Bone marrow (tissue), 2 donors: Measurements from ENCODE around the gene RFX7.
"Not testable (repeated sequence)": the region's sequence is repeated elsewhere in the genome, so short reads cannot be mapped to it uniquely, and the experiment has no call there.

Source experiments
- DNase-seq, 2 donors: peaks; one replicate each; lab custom pipeline; 2025; lab: John Stamatoyannopoulos, UW

Gene RFX7

DNA sequence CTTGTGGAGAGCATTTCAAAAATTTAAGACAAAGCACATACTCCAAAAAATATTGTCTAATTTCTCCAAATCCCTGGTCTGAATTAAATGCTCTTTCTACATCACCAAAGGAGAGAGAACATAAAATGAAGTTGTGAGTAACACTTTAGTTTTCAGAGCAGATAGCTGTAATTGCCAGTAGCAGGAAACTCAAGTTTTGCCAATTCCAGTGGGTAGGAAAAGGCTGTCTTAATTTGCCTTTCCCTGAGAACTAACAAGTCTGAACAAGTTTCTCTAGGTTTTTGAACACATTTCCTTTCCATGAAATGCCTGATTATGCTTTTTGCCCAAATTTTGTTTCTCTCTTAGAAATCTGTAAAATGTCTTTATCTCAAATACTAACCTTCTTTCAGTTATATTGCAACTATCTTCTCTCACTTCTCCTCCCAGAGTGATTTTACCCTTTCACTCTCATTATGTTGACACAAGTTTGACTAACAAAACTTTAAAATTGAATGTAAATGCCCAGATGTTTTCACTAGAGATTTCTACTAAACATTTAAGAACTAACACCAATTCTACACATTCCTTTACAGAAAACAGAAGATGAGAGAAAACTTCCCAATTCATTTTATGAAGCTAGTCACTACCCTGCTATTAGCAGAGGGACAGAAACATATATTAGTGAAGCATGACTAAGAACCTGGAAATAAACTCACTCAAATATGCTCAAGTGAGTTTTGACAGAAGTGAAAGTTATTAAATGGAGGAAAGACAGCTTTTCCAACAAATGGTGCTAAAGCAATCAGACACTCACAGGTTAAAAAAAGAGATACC is 38.4 kb downstream of the RFX7 start:
- DNase-seq = no peak

DNA sequence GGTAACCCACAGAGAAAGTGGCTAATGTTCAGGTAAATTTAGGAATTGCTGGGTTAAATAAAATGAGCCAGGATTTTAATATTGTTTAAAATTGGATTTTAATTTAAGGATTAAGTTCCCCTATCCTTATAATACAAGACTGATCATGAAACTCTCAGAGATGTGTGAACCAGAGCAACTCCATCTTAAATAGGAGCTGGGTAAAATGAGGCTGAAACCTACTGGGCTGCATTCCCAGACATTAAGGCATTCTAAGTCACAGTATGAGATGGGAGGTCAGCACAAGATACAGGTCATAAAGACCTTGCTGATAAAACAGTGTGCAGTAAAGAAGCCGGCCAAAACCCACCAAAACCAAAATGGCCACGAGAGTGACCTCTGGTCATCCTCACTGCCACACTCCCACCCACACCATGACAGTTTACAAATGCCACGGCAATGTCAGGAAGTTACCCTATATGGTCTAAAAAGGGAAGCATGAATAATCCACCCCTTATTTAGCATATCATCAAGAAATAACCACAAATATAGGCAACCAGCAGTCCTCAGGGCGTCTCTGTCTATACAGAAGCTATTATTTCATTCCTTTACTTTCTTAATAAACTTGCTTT is 40.3 kb downstream of the RFX7 start:
- not testable (repeated sequence) for DNase-seq

DNA sequence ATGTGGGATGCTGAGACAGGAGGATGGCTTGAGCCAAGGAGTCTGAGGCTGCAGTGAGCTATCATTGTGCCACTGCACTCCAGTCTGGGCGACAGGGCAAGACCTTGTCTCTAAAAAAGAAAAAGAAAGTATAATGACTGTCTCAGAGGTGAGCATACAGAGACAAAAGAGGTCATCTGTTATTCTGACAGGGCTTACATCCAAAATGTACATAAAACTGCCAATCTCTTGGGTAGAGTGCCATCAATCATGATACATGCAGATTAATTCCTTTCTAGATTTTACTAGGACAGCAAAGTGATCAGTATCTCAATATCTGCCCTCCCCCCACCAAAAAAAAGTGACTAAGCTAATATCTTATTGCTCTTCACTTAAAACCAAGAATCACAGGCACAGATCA is 41.0 kb downstream of the RFX7 start:
- DNase-seq = no peak

DNA sequence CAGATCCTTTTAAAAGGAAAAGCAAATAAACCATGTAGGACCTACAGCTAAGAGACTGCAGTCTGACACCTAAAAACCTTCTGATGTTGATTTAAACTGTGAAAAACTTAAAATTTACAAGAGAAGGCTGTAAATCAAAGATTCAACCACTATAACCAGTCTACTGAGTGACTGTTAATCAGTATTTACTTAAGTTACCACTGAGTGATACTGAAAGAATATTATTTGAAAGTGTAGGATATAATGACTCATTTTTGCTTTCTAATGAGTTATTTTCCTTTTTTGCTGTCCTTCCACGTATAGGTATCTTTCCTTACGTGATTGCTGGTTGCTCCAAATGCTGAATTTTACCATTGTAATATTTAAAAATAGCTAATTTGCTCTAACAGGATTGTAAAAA is 44.6 kb downstream of the RFX7 start:
- no peak for DNase-seq

DNA sequence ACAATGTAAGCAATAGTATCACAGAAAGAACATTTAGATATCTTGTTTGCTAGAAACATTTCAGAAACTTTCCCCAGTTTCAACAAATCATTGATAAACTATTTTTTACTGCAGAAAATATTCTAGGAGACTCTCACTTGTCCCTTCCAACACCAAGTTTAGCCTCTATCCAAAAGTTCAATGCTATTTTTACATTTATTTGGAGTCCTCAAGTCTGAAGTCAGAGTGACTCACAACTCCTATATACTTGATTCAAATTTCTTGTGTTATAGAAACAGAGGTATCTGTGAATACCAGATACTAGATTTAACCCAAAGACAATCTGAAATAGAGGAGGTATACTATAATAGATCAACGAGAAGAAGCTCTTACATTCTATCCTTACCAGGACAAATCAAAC is 49.6 kb downstream of the RFX7 start:
- DNase-seq = no peak

DNA sequence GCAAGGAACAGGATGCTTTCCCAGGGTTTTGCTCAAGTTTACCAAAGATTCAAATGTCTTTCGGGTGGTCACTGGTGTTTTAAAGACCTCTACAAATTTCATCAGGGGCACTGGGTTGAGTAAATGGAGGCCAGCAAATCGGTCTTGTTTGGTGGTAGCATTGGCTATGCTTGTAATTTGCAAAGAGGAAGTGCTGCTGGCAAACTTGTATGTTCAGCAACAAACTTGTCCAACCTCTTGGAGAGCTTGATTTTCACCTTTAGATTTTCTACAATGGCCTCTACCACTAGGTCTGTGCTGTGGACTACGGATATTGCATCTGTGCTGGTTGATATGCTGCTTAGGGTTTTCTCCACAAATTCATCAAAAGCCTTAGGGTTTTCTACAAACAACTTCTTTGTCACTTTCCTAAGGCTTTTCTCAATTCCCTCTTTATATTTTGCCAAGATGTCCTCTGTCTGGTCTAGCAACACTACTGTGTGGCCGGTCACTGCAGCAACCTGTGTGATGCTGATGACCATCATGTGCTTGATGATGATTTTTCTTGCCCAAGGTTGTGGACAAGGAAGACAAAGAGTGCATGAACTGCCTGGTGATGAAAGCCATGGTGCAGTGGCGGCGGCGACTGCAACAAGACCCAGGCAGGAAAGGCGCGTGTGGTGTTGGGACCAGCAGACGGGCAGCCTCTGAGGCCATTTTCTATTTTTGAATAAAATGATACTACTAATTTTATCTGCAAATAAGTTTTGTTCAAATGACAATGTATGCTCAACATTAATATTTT is 50.8 kb downstream of the RFX7 start:
- DNase-seq = no peak

DNA sequence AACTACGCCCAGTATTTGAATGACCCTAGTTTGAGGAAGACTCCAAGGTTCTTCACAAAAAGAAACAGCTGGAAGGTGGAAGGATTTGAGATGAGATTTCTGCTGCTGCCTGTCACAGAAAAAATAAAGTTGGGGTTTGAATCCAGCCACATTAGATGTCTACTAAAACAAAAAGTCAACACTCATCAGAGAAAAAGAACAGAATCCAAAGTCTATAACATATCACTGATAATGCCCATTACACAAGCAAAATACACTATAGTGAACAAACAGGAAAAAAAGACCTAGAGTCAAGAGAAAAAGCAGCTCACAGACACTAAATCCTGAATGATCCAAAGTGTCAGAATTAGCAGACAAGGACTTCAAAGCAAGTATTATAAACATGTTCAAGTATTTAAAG is 56.0 kb downstream of the RFX7 start:
- no peak for DNase-seq

DNA sequence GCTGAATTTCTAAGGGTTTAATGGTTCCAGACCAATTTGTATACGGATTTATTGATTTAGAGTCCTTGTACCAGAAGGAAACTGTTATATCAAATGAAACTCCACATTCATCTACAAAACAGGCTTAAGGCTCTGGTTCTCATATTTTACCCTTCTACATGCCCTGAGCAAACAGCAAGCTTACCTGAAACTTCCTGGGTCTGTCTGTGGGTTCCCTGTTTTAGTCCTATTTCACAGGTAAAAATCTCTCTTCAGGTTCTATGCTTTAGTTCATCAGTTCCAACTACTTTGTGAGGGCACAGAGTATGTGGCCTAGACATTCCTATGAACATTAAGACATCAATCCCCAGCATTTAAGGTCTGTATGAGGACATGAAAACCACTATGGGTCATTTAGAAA is 57.7 kb downstream of the RFX7 start:
- DNase-seq = no peak

DNA sequence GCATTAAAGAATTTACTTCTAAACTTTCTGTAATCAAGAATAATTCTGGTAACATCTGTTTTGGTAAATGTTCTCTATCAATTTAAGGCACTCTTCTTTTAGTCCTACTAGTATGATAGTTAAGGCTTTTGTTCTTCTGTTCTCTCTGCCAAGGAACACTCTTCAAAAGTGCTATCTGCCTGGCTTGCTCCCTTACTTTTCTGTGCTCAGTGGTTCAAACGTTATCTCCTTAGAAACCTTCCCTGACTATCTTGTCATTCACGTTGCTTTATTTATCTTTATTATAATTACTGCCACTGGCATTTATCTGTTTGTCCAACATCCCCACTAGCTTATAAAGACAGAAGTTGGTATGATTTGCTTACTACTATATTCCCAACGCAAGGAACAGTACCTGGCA is 59.2 kb downstream of the RFX7 start:
- no peak for DNase-seq

DNA sequence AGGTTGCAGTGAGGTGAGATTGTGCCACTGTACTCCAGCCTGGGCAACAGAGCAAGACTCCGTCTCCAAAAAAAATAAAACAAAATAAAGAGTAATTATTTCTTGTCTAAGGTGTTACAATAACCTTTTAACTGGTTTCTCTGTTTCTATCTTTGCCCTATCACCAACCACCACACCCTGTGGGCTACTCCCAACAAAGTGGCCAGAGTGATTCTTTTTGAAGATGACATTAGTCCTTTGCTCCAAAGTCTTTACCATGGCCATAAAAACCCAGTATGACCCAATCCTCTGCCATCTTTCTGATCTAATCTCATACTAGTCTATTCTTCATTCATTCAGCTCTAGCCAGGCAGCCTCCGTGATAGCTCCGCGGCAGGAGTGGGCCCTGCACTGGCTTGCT is 62.8 kb downstream of the RFX7 start:
- no peak for DNase-seq

DNA sequence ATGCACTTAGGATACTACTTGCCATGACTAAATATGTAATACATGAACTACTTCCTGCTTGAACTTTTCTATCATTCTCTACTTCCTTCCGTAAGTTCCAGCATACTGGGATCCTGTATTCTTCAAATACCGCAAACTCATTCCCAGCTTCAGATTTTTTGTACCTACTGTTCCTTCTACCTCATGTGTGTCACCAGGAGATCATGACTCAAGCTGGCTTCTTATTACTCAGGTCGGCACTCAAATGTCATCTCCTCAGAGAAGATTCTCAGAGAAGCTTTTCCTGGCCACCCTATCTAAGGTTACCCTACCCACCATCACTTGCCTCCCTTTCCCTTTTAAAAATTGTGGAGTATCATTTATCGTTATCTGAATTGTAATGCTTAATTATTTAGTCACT is 66.7 kb downstream of the RFX7 start:
- DNase-seq = no peak

DNA sequence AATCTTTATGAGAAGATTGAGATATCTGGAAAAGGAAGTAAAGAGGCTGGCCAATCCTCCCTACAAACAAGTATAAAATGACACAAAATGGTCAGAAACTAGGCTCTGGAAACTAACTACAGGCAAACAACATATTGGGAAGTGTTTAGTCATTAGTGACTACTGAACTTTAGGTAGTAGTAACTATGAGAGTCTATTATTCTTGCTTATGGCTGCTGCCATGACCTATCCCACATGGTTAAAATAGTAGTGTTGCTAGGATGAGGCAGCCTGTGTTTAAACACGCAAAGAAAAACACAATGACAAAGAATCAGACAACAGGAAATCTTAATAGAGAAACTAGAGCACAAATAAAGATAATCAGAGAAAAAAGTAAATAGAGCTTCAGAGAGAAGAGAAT is 67.9 kb downstream of the RFX7 start:
- DNase-seq = no peak

DNA sequence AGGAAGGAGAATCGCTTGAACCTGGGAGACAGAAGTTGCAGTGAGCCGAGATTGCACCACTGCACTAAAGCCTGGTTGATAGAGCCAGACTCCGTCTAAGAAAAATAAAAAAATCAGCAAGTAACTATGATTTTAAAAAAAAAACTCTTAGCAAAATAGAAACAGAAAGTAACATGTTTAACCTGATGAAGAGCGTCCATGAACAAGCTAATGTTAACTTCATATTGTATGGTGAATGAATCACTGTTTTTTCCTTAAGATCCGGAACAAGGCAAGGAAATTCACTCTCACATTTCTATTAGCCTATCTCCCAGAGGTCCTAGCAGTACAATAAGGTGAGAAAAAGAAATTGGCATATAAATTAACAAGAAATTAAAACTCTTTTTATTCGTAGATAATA is 69.0 kb downstream of the RFX7 start:
- no peak for DNase-seq

DNA sequence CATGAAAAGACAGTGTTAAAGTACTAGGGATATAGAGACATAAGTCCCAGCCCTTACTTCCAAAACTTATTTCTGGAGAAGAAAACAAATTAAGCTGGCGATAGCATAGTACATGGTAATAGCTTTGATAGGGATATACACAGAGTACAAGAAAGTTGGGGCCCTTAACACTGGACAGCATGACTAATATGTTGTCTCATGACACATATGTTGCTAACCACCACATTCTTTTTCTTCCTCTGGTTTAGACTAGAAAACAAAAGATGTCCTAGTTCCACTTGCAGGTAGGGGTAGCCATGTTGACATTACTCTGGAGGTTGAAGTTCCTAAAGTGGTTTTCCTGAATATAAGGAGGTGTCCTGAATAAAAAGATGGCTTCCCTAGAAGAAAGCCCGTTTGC is 75.3 kb downstream of the RFX7 start:
- DNase-seq = no peak

DNA sequence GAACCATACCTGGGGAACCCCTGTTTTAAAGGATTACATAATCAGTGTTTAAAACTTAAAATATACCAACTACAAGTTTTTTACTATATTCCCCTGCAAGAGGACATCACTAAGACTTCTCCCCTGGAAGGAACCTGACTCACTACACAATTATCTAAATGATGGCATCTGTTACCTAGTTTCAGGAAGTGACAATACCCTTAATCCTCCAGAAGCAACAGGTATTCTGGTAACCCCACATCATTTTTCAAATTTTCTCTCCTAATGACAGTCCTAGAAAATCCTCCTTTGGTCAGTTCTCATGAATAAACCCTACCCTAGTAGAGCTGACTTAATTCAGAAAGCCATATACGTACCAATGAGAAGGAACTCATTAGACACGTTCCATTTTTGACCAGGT is 78.4 kb downstream of the RFX7 start:
- DNase-seq = no peak

DNA sequence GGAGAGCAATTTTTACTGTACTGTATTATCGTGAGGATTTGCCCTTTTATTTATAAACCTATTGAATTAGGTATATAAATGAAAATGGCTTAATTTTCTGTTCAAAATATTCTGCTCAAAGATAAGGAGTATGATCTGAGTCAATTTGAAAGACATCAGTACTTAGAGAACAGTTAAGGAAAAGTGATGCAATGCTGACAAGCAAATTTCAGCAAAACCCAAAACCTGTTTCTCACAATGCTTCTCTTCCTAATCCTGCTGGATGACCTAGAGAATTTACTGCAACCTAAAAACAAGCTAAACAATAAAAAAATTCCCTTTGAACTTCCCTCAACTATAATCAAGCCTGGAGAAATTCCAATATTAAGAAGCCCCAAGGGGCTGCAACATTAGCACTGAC is 82.7 kb downstream of the RFX7 start:
- DNase-seq = no peak

DNA sequence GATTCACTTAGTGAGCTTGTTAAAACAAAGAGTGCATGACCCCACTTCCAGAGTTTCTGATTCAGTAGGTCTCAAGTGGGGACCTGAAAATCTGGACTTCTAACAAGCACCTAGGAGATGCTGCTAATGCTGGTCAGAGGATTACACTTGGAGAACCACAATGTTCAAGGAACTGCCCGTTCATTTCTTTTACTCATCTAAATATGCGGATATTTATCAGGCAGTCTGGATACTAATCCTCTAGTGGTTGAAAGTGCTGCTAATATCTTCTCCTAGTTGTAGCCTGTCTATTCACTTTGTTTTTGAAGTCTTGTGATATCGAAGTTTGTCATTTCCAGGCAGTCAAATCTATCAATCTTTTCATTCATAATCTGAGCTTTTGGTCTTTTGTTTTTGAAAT is 86.8 kb downstream of the RFX7 start:
- no peak for DNase-seq

DNA sequence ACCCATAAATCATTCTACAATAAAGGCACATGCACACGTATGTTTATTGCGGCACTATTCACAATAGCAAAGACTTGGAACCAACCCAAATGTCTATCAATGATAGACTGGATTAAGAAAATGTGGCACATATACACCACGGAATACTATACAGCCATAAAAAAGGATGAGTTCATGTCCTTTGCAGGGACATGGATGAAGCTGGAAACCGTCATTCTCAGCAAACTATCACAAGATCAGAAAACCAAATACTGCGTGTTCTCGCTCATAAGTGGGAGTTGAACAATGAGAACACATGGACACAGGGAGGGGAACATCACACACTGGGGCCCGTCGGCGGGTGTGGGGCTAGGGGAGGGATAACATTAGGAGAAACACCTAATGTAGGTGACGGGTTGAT is 88.4 kb downstream of the RFX7 start:
- not testable (repeated sequence) for DNase-seq

DNA sequence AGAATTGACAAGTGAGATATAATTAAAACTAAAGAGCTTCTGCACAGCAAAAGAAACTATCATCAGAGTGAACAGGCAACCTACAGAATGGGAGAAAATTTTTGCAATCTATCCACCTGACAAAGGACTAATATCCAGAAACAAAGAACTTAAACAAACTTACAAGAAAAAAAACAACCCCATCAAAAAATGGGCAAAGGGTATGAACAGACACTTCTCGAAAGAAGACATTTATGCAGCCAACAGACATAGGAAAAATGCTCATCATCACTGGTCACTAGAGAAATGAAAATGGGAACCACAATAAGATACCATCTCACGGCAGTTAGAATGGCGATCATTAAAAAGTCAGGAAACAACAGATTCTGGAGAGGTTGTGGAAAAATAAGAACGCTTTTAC is 88.9 kb downstream of the RFX7 start:
- not testable (repeated sequence) for DNase-seq

DNA sequence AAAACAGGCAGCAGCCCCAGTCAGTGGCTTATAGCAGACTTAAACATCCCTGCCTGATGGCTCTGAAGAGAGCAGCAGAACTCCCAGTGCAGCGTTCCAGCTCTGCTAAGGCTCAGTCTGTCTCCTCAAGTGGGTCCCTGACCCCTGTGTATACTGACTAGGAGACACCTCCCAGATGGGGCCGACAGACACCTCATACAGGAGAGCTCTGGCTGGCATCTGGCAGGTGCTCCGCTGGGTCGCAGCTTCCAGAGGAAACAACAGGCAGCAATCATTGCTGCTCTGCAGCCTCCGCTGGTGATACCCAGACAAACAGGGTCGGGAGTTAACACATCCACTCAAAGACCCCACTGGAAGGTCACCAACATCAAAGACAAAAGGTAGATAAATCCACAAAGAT is 93.5 kb downstream of the RFX7 start:
- no peak for DNase-seq

DNA sequence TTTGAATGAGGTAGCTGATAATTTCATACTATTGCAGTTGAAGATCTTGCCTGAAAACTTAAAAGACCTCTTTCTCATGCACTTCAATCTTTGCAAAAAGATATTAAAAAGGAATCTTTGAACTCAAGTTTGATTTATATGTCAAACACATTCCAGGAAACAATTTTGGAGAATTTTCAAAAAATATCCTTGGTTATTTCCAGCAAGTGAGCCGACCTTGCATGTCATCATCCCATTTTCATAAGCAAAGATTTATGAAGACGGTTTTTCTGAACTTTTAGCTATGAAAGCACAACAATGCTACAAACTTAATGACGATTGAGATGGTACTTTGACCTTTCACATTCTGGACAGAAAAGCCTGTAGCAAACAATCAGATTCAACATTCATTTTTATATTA is 95.6 kb downstream of the RFX7 start:
- DNase-seq = no peak

DNA sequence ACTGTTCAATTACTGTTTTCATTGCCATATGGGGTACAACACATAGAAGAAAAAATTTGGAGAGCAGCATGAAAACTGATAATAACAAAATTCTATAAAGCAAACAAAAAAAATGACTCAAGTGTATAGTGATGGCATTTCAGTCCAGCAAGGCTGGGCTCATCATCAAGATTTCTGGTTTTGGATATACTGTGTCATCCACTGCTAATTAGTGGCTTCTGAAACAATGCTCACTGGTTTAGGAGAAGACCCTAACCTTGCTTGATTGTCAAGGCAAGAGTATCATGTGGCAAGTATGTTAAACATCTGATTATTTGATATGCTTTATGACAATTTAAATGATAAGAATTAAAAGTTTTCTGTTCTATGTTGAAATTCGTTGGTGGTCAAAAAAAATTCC is 96.9 kb downstream of the RFX7 start:
- no peak for DNase-seq

DNA sequence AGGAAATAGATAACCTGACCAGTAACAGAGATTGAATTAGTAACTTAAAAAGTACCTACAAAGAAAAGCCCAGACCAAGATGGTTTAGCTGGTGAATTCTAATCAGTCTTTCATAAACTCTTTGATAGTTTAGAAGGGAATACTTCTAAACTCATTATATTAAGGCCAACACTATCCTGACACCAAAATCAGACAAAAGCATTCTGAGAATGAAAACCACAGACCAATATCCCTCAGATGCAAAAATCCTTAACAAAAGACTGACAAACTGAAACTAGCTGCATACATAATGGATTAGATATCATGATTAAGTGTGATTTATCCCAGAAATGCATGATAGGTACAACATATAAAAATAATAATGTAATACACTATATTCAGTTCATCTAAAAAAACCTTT is 115.6 kb downstream of the RFX7 start:
- DNase-seq = no peak
